ENCODE data around the gene NR3C2. TPM values are rescaled to one million over a fixed set of nuclear protein-coding genes. Genes with fewer than 3 reads are reported as not detected.
"Not testable (repeated sequence)": the region's sequence is repeated elsewhere in the genome, so short reads cannot be mapped to it uniquely, and the experiment has no call there.

The NR3C2 gene
- total RNA-seq, 1 experiment from 2014 or later: 0.96 TPM

DNA sequence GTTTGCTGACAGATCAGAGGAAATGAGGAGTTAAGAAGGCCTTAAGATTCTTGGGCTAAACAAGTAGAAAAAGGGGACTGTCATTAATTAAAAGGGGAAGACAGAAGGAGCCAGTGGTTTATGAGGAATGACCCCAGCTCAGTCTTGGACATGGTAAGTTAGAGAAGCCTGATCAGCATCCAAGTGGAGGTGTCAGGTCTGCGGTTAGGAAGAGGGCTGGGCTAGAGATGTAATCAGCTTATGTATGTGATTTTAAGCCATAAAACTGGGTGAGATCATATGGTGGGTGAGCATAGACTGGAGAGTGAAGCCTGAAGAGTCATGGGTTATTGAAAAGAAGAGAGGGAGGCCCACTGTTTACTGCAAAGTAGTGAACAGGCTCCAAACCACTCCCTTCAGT, 246.1 kb downstream of the NR3C2 start:
- Histone ChIP-seq H3K9me2 (ENCODE audit: insufficient read depth) (no peaks in the 10 kb centered on the region), H3K4me2 (no peak overlapping the region), H3K36me3 (ENCODE audit: low read depth) (no peaks in the 10 kb centered on the region), H4K20me1 (ENCODE audit: insufficient read depth) (no peaks in the 10 kb centered on the region), H3F3A (ENCODE audit: insufficient read depth, low read depth) (no peaks in the 10 kb centered on the region), H3K27me3 (ENCODE audit: insufficient read depth, low read depth) (no peaks in the 10 kb centered on the region), H2AFZ (no peak overlapping the region), H3K27ac (no peak overlapping the region), H3K4me3 (no peak overlapping the region), H3K9me3 (ENCODE audit: insufficient read depth, low read depth) (no peaks in the 10 kb centered on the region), H3K79me2 (ENCODE audit: low read depth) (no peaks in the 10 kb centered on the region), H3K4me1 (replicated peaks; ENCODE audit: insufficient read depth) (no peaks in the 10 kb centered on the region)
- BruUV-seq (replicated peaks): no TSS peak
- ChIA-PET POLR2A (ENCODE audit: unreplicated experiment) (no interaction called here), CTCF (no interaction called here)
- TF ChIP-seq, protein P1, sequence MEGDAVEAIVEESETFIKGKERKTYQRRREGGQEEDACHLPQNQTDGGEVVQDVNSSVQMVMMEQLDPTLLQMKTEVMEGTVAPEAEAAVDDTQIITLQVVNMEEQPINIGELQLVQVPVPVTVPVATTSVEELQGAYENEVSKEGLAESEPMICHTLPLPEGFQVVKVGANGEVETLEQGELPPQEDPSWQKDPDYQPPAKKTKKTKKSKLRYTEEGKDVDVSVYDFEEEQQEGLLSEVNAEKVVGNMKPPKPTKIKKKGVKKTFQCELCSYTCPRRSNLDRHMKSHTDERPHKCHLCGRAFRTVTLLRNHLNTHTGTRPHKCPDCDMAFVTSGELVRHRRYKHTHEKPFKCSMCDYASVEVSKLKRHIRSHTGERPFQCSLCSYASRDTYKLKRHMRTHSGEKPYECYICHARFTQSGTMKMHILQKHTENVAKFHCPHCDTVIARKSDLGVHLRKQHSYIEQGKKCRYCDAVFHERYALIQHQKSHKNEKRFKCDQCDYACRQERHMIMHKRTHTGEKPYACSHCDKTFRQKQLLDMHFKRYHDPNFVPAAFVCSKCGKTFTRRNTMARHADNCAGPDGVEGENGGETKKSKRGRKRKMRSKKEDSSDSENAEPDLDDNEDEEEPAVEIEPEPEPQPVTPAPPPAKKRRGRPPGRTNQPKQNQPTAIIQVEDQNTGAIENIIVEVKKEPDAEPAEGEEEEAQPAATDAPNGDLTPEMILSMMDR (conservative IDR thresholded peaks at IDR 0.05): no peak
- TF ChIP-seq EZH2 (IDR thresholded peaks at IDR 0.05; ENCODE audit: low read depth): no peak
- no peak for DNase-seq
- intact Hi-C loops (cut with micrococcal nuclease; ENCODE audit: unreplicated experiment): no loop called here

GRCh38 chr4:148192526-148192925, 249.7 kb downstream of the NR3C2 start:
- CTCF ChIA-PET: no interaction called here
- no peak overlapping the region for H2AFZ ChIP-seq
- no TSS peak for BruUV-seq (replicated peaks)
- H4K20me1 ChIP-seq (ENCODE audit: insufficient read depth): no peaks in the 10 kb centered on the region
- intact Hi-C loops (cut with micrococcal nuclease; ENCODE audit: unreplicated experiment): no loop called here
- no peaks in the 10 kb centered on the region for H3K79me2 ChIP-seq (ENCODE audit: low read depth)
- TF ChIP-seq, protein P1 (conservative IDR thresholded peaks at IDR 0.05): no peak
- TF ChIP-seq EZH2 (IDR thresholded peaks at IDR 0.05; ENCODE audit: low read depth): no peak
- H3K27me3 ChIP-seq (ENCODE audit: insufficient read depth, low read depth): no peaks in the 10 kb centered on the region
- no peaks in the 10 kb centered on the region for H3F3A ChIP-seq (ENCODE audit: insufficient read depth, low read depth)
- H3K27ac ChIP-seq: no peak overlapping the region
- POLR2A ChIA-PET (ENCODE audit: unreplicated experiment): no interaction called here
- no peaks in the 10 kb centered on the region for H3K9me2 ChIP-seq (ENCODE audit: insufficient read depth)
- DNase-seq: no peak
- no peak overlapping the region for H3K4me3 ChIP-seq
- H3K4me1 ChIP-seq (replicated peaks; ENCODE audit: insufficient read depth): no peaks in the 10 kb centered on the region
- no peaks in the 10 kb centered on the region for H3K9me3 ChIP-seq (ENCODE audit: insufficient read depth, low read depth)
- H3K36me3 ChIP-seq (ENCODE audit: low read depth): no peaks in the 10 kb centered on the region
- no peak overlapping the region for H3K4me2 ChIP-seq

- H4K20me1 ChIP-seq (ENCODE audit: insufficient read depth); H2AFZ ChIP-seq; H3K27ac ChIP-seq; DNase-seq; H3K9me3 ChIP-seq (ENCODE audit: insufficient read depth, low read depth); H3F3A ChIP-seq (ENCODE audit: insufficient read depth, low read depth); H3K27me3 ChIP-seq (ENCODE audit: insufficient read depth, low read depth); H3K36me3 ChIP-seq (ENCODE audit: low read depth); POLR2A ChIA-PET (ENCODE audit: unreplicated experiment); BruUV-seq (replicated peaks); H3K4me3 ChIP-seq; CTCF ChIA-PET; intact Hi-C loops (cut with micrococcal nuclease; ENCODE audit: unreplicated experiment); H3K9me2 ChIP-seq (ENCODE audit: insufficient read depth); H3K4me1 ChIP-seq (replicated peaks; ENCODE audit: insufficient read depth); H3K79me2 ChIP-seq (ENCODE audit: low read depth); H3K4me2 ChIP-seq: not testable (repeated sequence)
Observed at GRCh38 chr4:148187454-148188222, 254.6 kb downstream of the NR3C2 start.

DNA sequence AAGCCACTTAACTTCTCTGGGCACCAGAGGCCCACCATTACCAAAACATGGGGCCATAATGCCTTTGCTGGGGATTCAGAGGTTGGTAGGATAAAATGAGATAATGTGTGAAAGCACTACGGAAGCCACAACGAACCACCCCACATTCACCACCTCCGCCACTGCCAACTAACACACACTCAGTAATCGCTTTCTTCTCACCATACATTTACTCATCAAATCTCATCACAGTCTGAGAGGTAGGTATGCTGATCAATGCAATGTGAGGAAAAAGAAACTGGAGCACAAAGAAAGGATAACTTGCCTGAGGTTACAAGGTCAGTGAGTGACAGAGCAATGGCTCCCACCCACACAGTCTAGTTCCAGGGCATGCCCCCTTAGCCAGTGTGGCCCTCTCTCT, 257.3 kb downstream of the NR3C2 start:
- TF ChIP-seq, protein P1 (conservative IDR thresholded peaks at IDR 0.05): no peak
- TF ChIP-seq EZH2 (IDR thresholded peaks at IDR 0.05; ENCODE audit: low read depth): no peak
- DNase-seq: no peak
- H2AFZ ChIP-seq: no peak overlapping the region
- BruUV-seq (replicated peaks): no TSS peak
- H4K20me1 ChIP-seq (ENCODE audit: insufficient read depth): no peaks in the 10 kb centered on the region
- H3K4me2 ChIP-seq: no peak overlapping the region
- intact Hi-C loops (cut with micrococcal nuclease; ENCODE audit: unreplicated experiment): no loop called here
- no peaks in the 10 kb centered on the region for H3K4me1 ChIP-seq (replicated peaks; ENCODE audit: insufficient read depth)
- H3K4me3 ChIP-seq: no peak overlapping the region
- CTCF ChIA-PET: no interaction called here
- H3F3A ChIP-seq (ENCODE audit: insufficient read depth, low read depth): no peaks in the 10 kb centered on the region
- no peaks in the 10 kb centered on the region for H3K9me2 ChIP-seq (ENCODE audit: insufficient read depth)
- H3K36me3 ChIP-seq (ENCODE audit: low read depth): no peaks in the 10 kb centered on the region
- POLR2A ChIA-PET (ENCODE audit: unreplicated experiment): no interaction called here
- no peaks in the 10 kb centered on the region for H3K9me3 ChIP-seq (ENCODE audit: insufficient read depth, low read depth)
- no peak overlapping the region for H3K27ac ChIP-seq
- H3K27me3 ChIP-seq (ENCODE audit: insufficient read depth, low read depth): no peaks in the 10 kb centered on the region
- no peaks in the 10 kb centered on the region for H3K79me2 ChIP-seq (ENCODE audit: low read depth)

Data from PC-9 (cell line).